Esophagus (tissue), 2 donors: Measurements from ENCODE around the gene GBE1. TPM values are rescaled to one million over a fixed set of nuclear protein-coding genes. Genes with fewer than 3 reads are reported as not detected.

ENCODE experiments used
- H3K27ac ChIP-seq, 2 donors: one replicate each; pipeline ENCODE4 v1.5.1; 2013; ENCODE audit warnings: low read depth in 2 of 2, mild to moderate bottlenecking in 2 of 2, inconsistent platforms in 1 of 2, low read length in 1 of 2, moderate library complexity in 1 of 2
- H3K27me3 ChIP-seq, 2 donors: one replicate each; pipeline ENCODE4 v1.6.1; 2013; ENCODE audit warnings: low read length in 2 of 2, control low read depth in 1 of 2, mild to moderate bottlenecking in 1 of 2; ENCODE audit not compliant: insufficient read depth in 2 of 2, control insufficient read depth in 1 of 2
- H3K36me3 ChIP-seq, 2 donors: one replicate each; pipeline ENCODE4 v1.6.1; 2013; ENCODE audit warnings: low read length in 1 of 2; ENCODE audit not compliant: control insufficient read depth in 2 of 2, insufficient read depth in 2 of 2
- H3K4me1 ChIP-seq, 2 donors: one replicate each; pipeline ENCODE4 v1.6.1; 2013; ENCODE audit warnings: low read length in 1 of 2; ENCODE audit not compliant: control insufficient read depth in 2 of 2, insufficient read depth in 2 of 2
- H3K4me3 ChIP-seq, 2 donors: one replicate each; pipeline ENCODE4 v1.5.1; 2013; ENCODE audit warnings: low read length in 2 of 2, mild to moderate bottlenecking in 2 of 2, low read depth in 1 of 2, moderate library complexity in 1 of 2
- H3K9me3 ChIP-seq, 2 donors: one replicate each; pipeline ENCODE4 v1.6.1; 2013; ENCODE audit warnings: mild to moderate bottlenecking in 2 of 2, low read depth in 1 of 2, low read length in 1 of 2, moderate library complexity in 1 of 2; ENCODE audit not compliant: control insufficient read depth in 2 of 2, insufficient read depth in 1 of 2
- WGBS, 2 donors: extraction: QIAGEN DNeasy Blood & Tissue Kit; methylation state at CpG; one replicate each; pipeline ENCODE4 v1.1.7; 2013; 5-methylcytosine and 5-hydroxymethylcytosine counted together
- polyA plus RNA-seq, 2 donors: library from polyadenylated mRNA; stranded (reverse); fragments of 200-250 nt; gene quantifications; one replicate each; pipeline ENCODE4 v1.2.3, GENCODE V29; 2013
- donor health status: healthy with polysubstance abuse.
- donor health status: Bipolar disorder and iron deficiency.

GBE1 gene
- polyA plus RNA-seq, 2 donors = 7.1 to 16.9 TPM

DNA sequence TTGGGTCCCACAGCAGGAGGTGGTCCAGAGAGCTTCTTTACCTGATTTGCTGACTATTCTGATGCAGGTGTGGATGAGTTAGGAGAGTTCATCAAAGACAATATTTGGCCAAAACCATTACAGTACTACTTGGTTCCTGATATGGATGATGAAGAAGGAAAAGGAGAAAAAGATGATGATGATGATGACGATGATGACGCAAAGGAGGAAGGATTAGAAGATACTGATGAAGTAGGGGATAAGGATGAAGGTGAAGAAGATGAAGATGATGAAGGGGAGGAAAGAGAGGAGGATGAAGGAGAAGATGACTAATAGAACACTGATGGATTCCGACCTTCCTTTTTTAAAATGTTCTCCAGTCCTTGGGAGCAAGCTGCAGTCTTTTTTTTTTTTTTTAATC lies 148.7 kb downstream of the GBE1 start:
- H3K4me3 ChIP-seq = no peak overlapping the region
- no peak overlapping the region for H3K27ac ChIP-seq
- no peaks in the 10 kb centered on the region for H3K4me1 ChIP-seq
- H3K9me3 ChIP-seq = no peaks in the 10 kb centered on the region
- 95 to 96% methylated on average over 3 of the region's 3 CpGs for WGBS, 2 donors
- no peaks in the 10 kb centered on the region for H3K36me3 ChIP-seq
- H3K27me3 ChIP-seq = no peaks in the 10 kb centered on the region

DNA sequence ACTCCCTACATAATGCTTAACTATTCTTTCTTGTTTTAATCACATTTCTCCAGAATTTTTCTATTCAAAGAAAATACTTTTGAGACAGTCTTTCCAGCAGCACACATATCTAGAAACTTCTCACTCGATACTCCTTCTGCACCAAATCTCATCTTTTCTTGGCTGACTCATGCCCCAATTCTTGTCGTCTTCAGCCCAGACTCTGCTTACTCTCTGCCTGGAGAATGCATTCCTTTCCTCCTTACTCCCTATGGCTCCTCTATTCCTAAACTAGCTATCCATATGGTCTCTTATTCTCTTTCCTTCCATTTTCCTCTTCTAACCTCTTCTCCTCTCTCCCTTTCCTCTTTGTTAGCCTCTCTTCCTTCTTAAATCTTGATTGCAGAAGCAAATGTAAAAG lies 158.7 kb downstream of the GBE1 start:
- Histone ChIP-seq H3K4me3 (no peak overlapping the region), H3K27ac (no peak overlapping the region), H3K9me3 (no peaks in the 10 kb centered on the region), H3K36me3 (no peaks in the 10 kb centered on the region), H3K27me3 (no peaks in the 10 kb centered on the region), H3K4me1 (no peaks in the 10 kb centered on the region)
- 84 to 91% methylated on average over 2 of the region's 2 CpGs for WGBS, 2 donors

DNA sequence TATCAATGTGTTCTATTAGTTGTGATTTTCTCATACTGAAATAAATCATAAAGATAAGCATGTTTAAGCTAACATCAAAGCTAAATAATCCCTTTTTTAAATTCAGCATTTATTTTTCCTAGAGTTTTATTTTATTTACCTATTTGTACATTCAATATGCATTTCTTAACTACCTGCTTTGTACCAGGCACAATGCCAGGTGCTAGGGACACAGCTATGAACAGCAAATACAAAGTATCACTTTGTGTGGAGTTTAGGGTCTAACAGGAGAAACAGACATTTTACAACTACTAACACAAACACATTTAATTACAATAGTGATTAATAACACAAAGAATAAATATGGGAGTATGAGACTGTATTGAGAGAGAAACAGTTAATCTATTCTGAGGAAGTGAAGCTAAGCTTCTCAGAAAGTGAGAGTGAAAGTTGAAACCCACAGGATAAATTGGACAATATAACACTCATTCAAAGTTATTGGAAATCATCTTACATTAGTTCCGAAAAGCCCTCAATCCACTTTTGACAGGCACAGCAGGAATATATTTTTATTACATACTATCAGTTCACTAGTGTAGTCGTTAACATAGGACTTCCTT lies 159.6 kb downstream of the GBE1 start:
- Histone ChIP-seq H3K27ac (no peak overlapping the region), H3K4me3 (no peak overlapping the region), H3K9me3 (no peaks in the 10 kb centered on the region), H3K4me1 (no peaks in the 10 kb centered on the region), H3K36me3 (no peaks in the 10 kb centered on the region), H3K27me3 (no peaks in the 10 kb centered on the region)
- WGBS, 2 donors = 76 to 90% methylated on average over 2 of the region's 2 CpGs

DNA sequence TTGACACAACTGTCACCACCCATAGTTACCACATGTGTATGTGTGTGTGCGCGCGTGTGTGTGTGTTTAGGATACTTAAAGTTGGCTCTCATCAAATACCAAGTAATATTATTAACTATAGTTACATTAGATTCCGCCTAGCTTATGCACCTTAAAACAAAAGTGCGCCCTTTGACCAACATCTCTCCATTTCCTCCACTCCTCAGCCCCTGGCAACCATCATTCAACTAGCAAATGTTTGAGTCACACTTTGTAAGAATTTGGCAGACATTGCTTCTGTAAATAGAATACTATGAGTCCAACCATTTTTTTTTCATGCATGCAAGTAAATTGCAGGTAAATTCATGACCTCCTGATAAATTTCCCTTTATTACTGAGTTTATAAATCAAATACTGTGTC lies 169.3 kb downstream of the GBE1 start:
- 84 to 93% methylated on average over 5 of the region's 5 CpGs for WGBS, 2 donors
- H3K27ac ChIP-seq = no peak overlapping the region
- no peaks in the 10 kb centered on the region for H3K4me1 ChIP-seq
- H3K9me3 ChIP-seq = no peaks in the 10 kb centered on the region
- no peak overlapping the region for H3K4me3 ChIP-seq
- no peaks in the 10 kb centered on the region for H3K36me3 ChIP-seq
- no peaks in the 10 kb centered on the region for H3K27me3 ChIP-seq

DNA sequence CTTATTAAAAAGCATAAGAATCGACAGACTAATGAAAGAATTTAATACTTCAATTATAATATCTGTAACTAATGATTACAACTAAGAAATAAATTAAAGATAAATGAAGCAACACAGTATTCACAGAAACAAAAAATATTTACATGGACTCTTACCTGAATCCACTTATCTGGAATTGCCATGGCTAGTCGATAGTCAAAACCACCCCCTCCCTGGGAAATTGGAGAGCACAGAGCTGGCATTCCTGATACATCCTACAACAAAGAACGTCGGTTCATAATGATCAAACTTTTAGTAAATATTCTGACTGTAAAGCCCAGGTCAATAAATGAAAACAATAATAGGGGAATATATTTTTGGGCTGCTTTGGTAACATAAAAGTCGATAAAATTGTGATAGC lies 175.5 kb downstream of the GBE1 start:
- 86 to 95% methylated on average over 5 of the region's 5 CpGs for WGBS, 2 donors
- Histone ChIP-seq H3K27me3 (no peaks in the 10 kb centered on the region), H3K4me1 (no peaks in the 10 kb centered on the region), H3K9me3 (no peaks in the 10 kb centered on the region), H3K4me3 (no peak overlapping the region), H3K27ac (no peak overlapping the region), H3K36me3 (no peaks in the 10 kb centered on the region)

DNA sequence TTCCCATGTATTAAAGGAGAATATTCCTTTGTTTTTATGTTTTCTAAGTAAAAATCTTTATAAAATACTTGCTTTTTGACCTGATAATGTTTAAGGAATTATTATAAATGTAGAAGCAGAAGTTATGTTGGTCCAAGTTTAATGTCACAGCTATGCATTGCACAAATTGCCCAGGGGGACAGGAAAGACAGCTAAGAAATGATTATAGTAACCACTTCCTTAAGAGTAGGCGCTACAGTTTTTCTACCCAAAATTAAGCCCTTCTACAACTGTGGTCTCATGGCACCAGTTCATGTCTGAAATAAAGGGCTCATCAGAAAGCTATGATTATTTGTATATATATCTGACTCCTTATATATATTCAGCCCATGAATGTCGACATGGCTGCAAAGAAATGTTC lies 176.4 kb downstream of the GBE1 start:
- no peak overlapping the region for H3K27ac ChIP-seq
- WGBS, 2 donors = 90% methylated on average over 2 of the region's 2 CpGs
- H3K36me3 ChIP-seq = no peaks in the 10 kb centered on the region

DNA sequence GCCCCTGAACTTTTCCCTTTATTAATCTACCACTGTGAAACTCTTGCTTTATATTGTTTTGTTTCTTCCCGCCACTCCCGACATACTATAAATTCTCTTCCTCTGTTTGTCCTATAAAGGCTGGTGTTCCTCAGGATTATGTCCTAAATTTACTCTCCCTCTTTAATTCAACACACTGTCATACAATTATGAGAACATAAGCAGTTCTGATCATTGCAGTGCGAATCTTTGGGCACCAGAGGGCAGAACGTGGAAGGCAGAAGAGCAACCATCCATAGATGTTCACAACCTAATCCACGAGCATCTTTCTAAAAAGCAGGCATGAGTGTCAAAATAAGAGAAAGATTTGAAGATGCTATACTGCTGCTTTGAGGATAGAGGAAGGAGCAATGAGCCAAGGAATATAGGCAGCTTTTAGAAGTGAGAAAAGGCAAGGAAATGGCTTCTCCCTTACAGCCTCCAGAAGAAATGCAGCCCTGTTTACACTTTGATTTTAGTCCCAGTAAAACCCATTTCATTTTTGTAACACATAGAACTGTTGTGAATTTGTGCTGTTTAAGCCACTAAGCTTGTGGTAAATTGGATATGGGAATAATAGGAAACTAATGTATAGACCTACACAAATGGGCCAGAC lies 179.4 kb downstream of the GBE1 start:
- H3K4me3 ChIP-seq = no peak overlapping the region
- no peaks in the 10 kb centered on the region for H3K27me3 ChIP-seq
- WGBS, 2 donors = 44 to 49% methylated on average over 5 of the region's 5 CpGs
- no peaks in the 10 kb centered on the region for H3K9me3 ChIP-seq
- H3K4me1 ChIP-seq = no peaks in the 10 kb centered on the region
- peaks cover 0 to 2% of the 10 kb centered on the region in 2 donors for H3K36me3 ChIP-seq
- no peak overlapping the region for H3K27ac ChIP-seq

More for the DNA sequence above, 176.4 kb downstream of the GBE1 start:
- H3K4me1 ChIP-seq = no peaks in the 10 kb centered on the region
- no peaks in the 10 kb centered on the region for H3K9me3 ChIP-seq
- H3K27me3 ChIP-seq = no peaks in the 10 kb centered on the region
- H3K4me3 ChIP-seq = no peak overlapping the region

DNA sequence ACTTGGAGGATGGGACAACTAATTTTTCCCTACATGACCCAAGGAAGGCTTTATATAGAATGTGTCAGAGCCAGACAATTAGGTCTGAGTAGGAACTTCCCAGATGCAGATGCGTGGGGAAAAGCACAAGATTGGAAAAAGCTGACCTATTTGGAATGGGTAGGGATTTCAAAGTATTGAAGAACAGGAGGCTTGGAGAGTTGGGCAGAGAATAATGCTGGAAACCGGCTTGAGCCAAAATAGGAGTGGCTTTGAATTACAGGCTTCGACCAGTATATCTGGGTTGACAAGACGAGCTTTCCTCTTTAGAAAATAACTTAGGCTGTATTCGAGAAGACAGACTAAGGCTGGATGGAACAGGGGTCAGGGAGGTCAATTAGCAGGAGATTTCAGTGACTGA lies 181.1 kb downstream of the GBE1 start:
- H3K27ac ChIP-seq = no peak overlapping the region
- WGBS, 2 donors = 49 to 54% methylated on average over 5 of the region's 5 CpGs

DNA sequence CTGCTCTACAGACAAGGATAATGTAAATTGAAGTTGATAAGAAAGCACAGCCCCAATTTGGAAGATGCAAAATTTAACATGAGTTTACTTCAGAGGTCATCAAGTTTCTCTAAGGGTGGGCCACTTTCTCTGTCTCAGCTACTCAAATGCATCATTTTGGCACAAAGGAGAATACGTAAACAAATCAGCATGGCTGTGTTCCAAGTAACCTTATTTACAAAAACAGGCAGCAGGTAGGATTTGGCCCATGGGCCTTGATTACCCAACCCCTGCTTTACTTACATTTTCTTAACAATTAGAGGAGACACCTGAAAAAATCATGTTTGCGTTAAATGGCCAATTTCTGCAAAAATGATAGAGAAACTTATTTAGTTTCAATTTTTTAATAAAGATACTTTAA lies 181.7 kb downstream of the GBE1 start:
- no peaks in the 10 kb centered on the region for H3K4me1 ChIP-seq
- no peak overlapping the region for H3K27ac ChIP-seq
- H3K27me3 ChIP-seq = no peaks in the 10 kb centered on the region
- H3K4me3 ChIP-seq = no peak overlapping the region
- peaks cover 0 to 2% of the 10 kb centered on the region in 2 donors for H3K36me3 ChIP-seq
- H3K9me3 ChIP-seq = no peaks in the 10 kb centered on the region
- 93 to 96% methylated on average over 2 of the region's 2 CpGs for WGBS, 2 donors

More for the DNA sequence above, 181.1 kb downstream of the GBE1 start:
- no peaks in the 10 kb centered on the region for H3K4me1 ChIP-seq
- no peaks in the 10 kb centered on the region for H3K9me3 ChIP-seq
- H3K4me3 ChIP-seq = no peak overlapping the region
- peaks cover 0 to 2% of the 10 kb centered on the region in 2 donors for H3K36me3 ChIP-seq
- H3K27me3 ChIP-seq = no peaks in the 10 kb centered on the region

DNA sequence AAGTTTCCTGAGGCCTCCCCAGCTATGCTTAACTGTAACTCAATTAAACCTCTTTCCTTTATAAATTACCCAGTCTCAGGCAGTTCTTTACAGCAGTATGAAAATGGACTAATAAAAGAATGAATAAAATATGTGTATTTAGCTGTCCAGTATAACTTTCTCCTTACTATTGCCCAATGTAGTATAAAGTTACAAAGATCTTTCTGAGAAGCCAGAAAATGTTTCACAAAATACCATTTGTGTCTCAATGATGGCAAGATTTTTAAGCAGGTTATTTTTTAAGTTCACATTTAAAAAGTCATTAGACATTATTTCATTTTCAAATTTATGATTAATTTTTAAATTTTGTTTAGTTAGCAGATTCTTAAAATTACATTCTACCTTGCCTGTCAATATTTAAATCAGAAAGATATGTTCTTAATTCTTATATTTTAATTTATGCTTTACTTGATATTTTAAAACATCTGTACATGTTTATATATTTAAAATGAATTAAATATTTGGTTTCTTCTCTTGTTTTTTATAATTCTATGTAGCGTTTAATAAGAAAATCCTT lies 189.2 kb downstream of the GBE1 start:
- H3K36me3 ChIP-seq = no peaks in the 10 kb centered on the region
- WGBS, 2 donors = 98 to 100% methylated on average over 1 of the region's 1 CpG
- no peaks in the 10 kb centered on the region for H3K27me3 ChIP-seq
- no peaks in the 10 kb centered on the region for H3K4me1 ChIP-seq
- no peaks in the 10 kb centered on the region for H3K9me3 ChIP-seq
- H3K4me3 ChIP-seq = no peak overlapping the region
- H3K27ac ChIP-seq = no peak overlapping the region
